RPMI8226 (cell line): ENCODE data around the gene C1orf116.

Experiments used
- DNase-seq: peaks from one replicate; pipeline ENCODE4 v3.0.0-alpha.2; 2015

C1orf116 gene

GRCh38 chr1:206986402-206986801 is 46.2 kb downstream of the C1orf116 start:
- no peak for DNase-seq

GRCh38 chr1:206985162-206985749 is 47.3 kb downstream of the C1orf116 start:
- DNase-seq, result no peak

GRCh38 chr1:206982216-206982615 is 50.3 kb downstream of the C1orf116 start:
- DNase-seq, result peak; percentile 67

GRCh38 chr1:206979379-206980043 is 53.0 kb downstream of the C1orf116 start:
- peak; percentile 29 for DNase-seq

- no peak for DNase-seq
These were observed 54.3 kb downstream of the C1orf116 start for GRCh38 chr1:206978259-206978658.

- no peak for DNase-seq
These were observed 57.2 kb downstream of the C1orf116 start for GRCh38 chr1:206975306-206975705.

- DNase-seq, result no peak
These were observed 58.4 kb downstream of the C1orf116 start for GRCh38 chr1:206974140-206974539.

GRCh38 chr1:206972728-206973127 is 59.8 kb downstream of the C1orf116 start:
- DNase-seq, result no peak

GRCh38 chr1:206971029-206971655 is 61.4 kb downstream of the C1orf116 start:
- peak; percentile 61 for DNase-seq

GRCh38 chr1:206970446-206970845 is 62.1 kb downstream of the C1orf116 start, which contains the start of gene FCAMR:
Gene FCAMR (minus strand): TSS chr1:206970460. CDS start chr1:206970125, 335 bp downstream.
- DNase-seq, result no peak

GRCh38 chr1:206969090-206969489 is 63.5 kb downstream of the C1orf116 start:
- DNase-seq, result no peak
